Measurements from ENCODE around the gene VILL. TPM values are rescaled to one million over a fixed set of nuclear protein-coding genes. Genes with fewer than 3 reads are reported as not detected.
A peak's percentile ranks its signal among the peaks of the same experiment; 100 is the strongest.

The VILL gene
- total and polyA plus RNA-seq, 2 of the 8 experiments (the other 6 are each of a cell fraction or from before 2014, with no cell fraction given), result 4.1 to 4.2 TPM

DNA sequence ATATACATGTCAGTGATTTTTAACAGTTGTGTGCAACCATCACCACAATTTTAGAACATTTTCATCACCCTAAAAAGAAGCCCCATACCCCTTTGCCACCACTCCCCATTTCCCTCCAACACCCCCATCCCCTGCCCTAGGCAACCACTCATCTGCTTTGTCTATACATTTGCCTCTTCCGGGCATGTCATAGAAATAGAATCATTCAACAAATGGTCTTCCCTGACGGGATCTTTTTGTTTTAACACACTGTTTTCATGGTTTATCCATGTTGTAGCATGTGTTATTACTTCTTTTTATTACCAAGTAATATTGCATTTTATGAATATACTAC is 4.0 kb downstream of the VILL start:
- peak overlapping the region; percentile 93; the same call in 1 of the 2 replicates for H2AFZ ChIP-seq (ENCODE audit: low read length)
- no peak overlapping the region for H3K56ac ChIP-seq (replicated peaks; ENCODE audit: insufficient read length, low read depth, low read length)
- H3K9me3 ChIP-seq (ENCODE audit: insufficient read depth in 2 of 2, low read depth in 1 of 2, low read length in 1 of 2), result no peaks in the 10 kb centered on the region
- H3K36me3 ChIP-seq (ENCODE audit: control insufficient read depth in 2 of 4, insufficient read depth in 4 of 4, low read length in 3 of 4), result no peaks in the 10 kb centered on the region
- H2AK5ac ChIP-seq (ENCODE audit: low read depth, low read length), result no peak overlapping the region
- POLR2A ChIA-PET (ENCODE audit: partially characterized antibody), result interaction anchor here (0.9 to 1.0 kb wide), 2 partner anchors 9 to 35 kb away, joined by 5 read pairs; partner anchors contain the start of gene PLCD1
- TF ChIP-seq KDM1A (IDR thresholded peaks at IDR 0.05; ENCODE audit: borderline replicate concordance, low read length) (no peak), CTBP2 (IDR thresholded peaks at IDR 0.05; ENCODE audit: borderline replicate concordance, insufficient read depth, insufficient read length, low read length) (no peak), NRF1 (IDR thresholded peaks at IDR 0.05; ENCODE audit: low read depth, low read length) (no peak), KDM5A (IDR thresholded peaks at IDR 0.05; ENCODE audit: low read length) (no peak), SP2 (IDR thresholded peaks at IDR 0.05; ENCODE audit: low read length) (no peak), CHD1 (IDR thresholded peaks at IDR 0.05; ENCODE audit: low read depth, low read length) (no peak)
- TF ChIP-seq, protein P1, sequence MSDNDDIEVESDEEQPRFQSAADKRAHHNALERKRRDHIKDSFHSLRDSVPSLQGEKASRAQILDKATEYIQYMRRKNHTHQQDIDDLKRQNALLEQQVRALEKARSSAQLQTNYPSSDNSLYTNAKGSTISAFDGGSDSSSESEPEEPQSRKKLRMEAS (IDR thresholded peaks at IDR 0.05), result no peak
- peak overlapping the region; percentile 36 to 73 (median 60) for H3K4me3 ChIP-seq (ENCODE audit: extremely low read depth in 1 of 4, insufficient read depth in 2 of 4, low read depth in 3 of 4, low read length in 4 of 4)
- no peak overlapping the region for H4K91ac ChIP-seq (replicated peaks; ENCODE audit: insufficient read length, low read length)
- H3K23me2 ChIP-seq (ENCODE audit: low read depth, low read length), result peaks cover 11% of the 10 kb centered on the region
- peak overlapping the region; percentile 64 to 81 for H3K4me2 ChIP-seq (ENCODE audit: insufficient read depth in 1 of 2, low read depth in 2 of 2, low read length in 2 of 2)
- H3K4me1 ChIP-seq (replicated peaks in 1 of 4; ENCODE audit: control insufficient read depth in 3 of 4, insufficient read depth in 4 of 4, low read length in 3 of 4), result peaks cover 0 to 24% (median 13%) of the 10 kb centered on the region in 4 experiments; a peak in 6 of 7 replicates
- no peak overlapping the region for H3K27ac ChIP-seq (ENCODE audit: low read depth, low read length)
- no peaks in the 10 kb centered on the region; the same call in 1 of the 2 replicates for H3K79me1 ChIP-seq (ENCODE audit: low read depth, low read length)
- no peak overlapping the region for H3K4ac ChIP-seq (replicated peaks; ENCODE audit: insufficient read length, low read depth, low read length)
- no peak overlapping the region for H3K18ac ChIP-seq (ENCODE audit: extremely low read depth, low read length)
- no peak for FAIRE-seq
- DNase-seq (ENCODE audit: low read depth in 1 of 2, low spot score in 2 of 2), result no peak
- 54% methylated on average over 2 of the region's 2 CpGs; no CpG with 5 or more reads in 1 of the 2 experiments for WGBS, 2 experiments (ENCODE audit: extremely low coverage in 1 of 2, insufficient coverage in 1 of 2, insufficient read length in 1 of 2, insufficient replicate concordance in 2 of 2, low coverage in 1 of 2, low lambda C conversion rate in 2 of 2, missing lambda C conversion rate in 1 of 2)
- no peaks in the 10 kb centered on the region for H4K20me1 ChIP-seq (replicated peaks in 1 of 2; ENCODE audit: control insufficient read depth in 1 of 2, insufficient read depth in 2 of 2, low read length in 2 of 2)
- H2BK20ac ChIP-seq (ENCODE audit: low read length), result no peak overlapping the region
- H3K14ac ChIP-seq (ENCODE audit: insufficient read length), result no peak overlapping the region
- no peak overlapping the region for H2BK120ac ChIP-seq (replicated peaks; ENCODE audit: low read depth, low read length)
- CTCF ChIA-PET (ENCODE audit: partially characterized antibody), result interaction anchor here (0.9 kb wide), 1 partner anchor 26 kb away, joined by 7 read pairs; no protein-coding TSS in a partner anchor
- no peak overlapping the region for H3K23ac ChIP-seq (ENCODE audit: insufficient read length)
- H3K9ac ChIP-seq (replicated peaks in 1 of 4; ENCODE audit: extremely low read depth in 1 of 4, low read depth in 3 of 4, low read length in 3 of 4), result no peak overlapping the region
- no peak overlapping the region for H4K5ac ChIP-seq (ENCODE audit: insufficient read length, low read depth, low read length)
- no peak overlapping the region for H2BK15ac ChIP-seq (ENCODE audit: low read length)
- no peak overlapping the region for H4K8ac ChIP-seq (ENCODE audit: extremely low read depth, insufficient read depth, low read length)
- 0 out of 2 replicates have a peak overlapping the region, but pooled peaks have one; percentile 75 for H2BK12ac ChIP-seq (ENCODE audit: low read depth, low read length)
- no peak overlapping the region for H2BK5ac ChIP-seq (ENCODE audit: low read depth, low read length)
- no peaks in the 10 kb centered on the region for H3K79me2 ChIP-seq (ENCODE audit: control insufficient read depth in 1 of 2, insufficient read depth in 2 of 2, low read length in 2 of 2)
- H3K27me3 ChIP-seq (replicated peaks in 1 of 4; ENCODE audit: control insufficient read depth in 3 of 4, extremely low read depth in 1 of 4, insufficient read depth in 3 of 4, low read length in 3 of 4), result peaks cover 0 to 18% (median 7%) of the 10 kb centered on the region in 4 experiments; a peak in 4 of 7 replicates
